Measurements from ENCODE around the gene ST3GAL3.

Gene ST3GAL3

GRCh38 chr1:43953361-43953760 lies 246.0 kb downstream of the ST3GAL3 start:
- Histone ChIP-seq H3K4me3 (ENCODE audit: low read depth, low read length) (no peak overlapping the region), H3K36me3 (ENCODE audit: control insufficient read depth in 2 of 2, insufficient read depth in 1 of 2, low read length in 2 of 2) (peaks cover 0 to 68% of the 10 kb centered on the region in 2 experiments; a peak in 1 of 3 replicates), H3K27ac (ENCODE audit: extremely low read depth, low read depth, low read length) (no peak overlapping the region), H3K4me1 (ENCODE audit: control insufficient read depth, insufficient read depth, low read length) (peaks cover 7% of the 10 kb centered on the region), H3K9me3 (ENCODE audit: control insufficient read depth, insufficient read depth, low read depth, low read length) (no peaks in the 10 kb centered on the region)
- TF ChIP-seq TRIM28 (IDR thresholded peaks at IDR 0.05; ENCODE audit: borderline replicate concordance, low read length) (0 out of 2 replicates have a peak, but pooled peaks have one; percentile 4), ZNF792 (tag by site-specific recombination; IDR thresholded peaks at IDR 0.05) (no peak), ZNF692 (tag by site-specific recombination; IDR thresholded peaks at IDR 0.05) (no peak)
- ChIA-PET CTCF (interaction anchor here (0.6 to 1.0 kb wide), 3 partner anchors 17 to 1000 kb away, joined by 3 read pairs; no protein-coding TSS in a partner anchor), POLR2A (interaction anchor here (0.7 to 1.4 kb wide), 2 partner anchors 19 to 303 kb away, joined by 3 read pairs; partner anchors contain the start of gene KDM4A)

GRCh38 chr1:43954036-43954435 lies 246.7 kb downstream of the ST3GAL3 start:
- TF ChIP-seq, protein P1, sequence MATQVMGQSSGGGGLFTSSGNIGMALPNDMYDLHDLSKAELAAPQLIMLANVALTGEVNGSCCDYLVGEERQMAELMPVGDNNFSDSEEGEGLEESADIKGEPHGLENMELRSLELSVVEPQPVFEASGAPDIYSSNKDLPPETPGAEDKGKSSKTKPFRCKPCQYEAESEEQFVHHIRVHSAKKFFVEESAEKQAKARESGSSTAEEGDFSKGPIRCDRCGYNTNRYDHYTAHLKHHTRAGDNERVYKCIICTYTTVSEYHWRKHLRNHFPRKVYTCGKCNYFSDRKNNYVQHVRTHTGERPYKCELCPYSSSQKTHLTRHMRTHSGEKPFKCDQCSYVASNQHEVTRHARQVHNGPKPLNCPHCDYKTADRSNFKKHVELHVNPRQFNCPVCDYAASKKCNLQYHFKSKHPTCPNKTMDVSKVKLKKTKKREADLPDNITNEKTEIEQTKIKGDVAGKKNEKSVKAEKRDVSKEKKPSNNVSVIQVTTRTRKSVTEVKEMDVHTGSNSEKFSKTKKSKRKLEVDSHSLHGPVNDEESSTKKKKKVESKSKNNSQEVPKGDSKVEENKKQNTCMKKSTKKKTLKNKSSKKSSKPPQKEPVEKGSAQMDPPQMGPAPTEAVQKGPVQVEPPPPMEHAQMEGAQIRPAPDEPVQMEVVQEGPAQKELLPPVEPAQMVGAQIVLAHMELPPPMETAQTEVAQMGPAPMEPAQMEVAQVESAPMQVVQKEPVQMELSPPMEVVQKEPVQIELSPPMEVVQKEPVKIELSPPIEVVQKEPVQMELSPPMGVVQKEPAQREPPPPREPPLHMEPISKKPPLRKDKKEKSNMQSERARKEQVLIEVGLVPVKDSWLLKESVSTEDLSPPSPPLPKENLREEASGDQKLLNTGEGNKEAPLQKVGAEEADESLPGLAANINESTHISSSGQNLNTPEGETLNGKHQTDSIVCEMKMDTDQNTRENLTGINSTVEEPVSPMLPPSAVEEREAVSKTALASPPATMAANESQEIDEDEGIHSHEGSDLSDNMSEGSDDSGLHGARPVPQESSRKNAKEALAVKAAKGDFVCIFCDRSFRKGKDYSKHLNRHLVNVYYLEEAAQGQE (tag by site-specific recombination; IDR thresholded peaks at IDR 0.05) = no peak
- TF ChIP-seq ZNF146 (tag by site-specific recombination; IDR thresholded peaks at IDR 0.05) (no peak), ZNF658 (tag by site-specific recombination; IDR thresholded peaks at IDR 0.05) (no peak), ZNF626 (tag by site-specific recombination; IDR thresholded peaks at IDR 0.05) (no peak), ZNF830 (tag by site-specific recombination; IDR thresholded peaks at IDR 0.05; ENCODE audit: low read depth) (no peak), ZBTB1 (tag by site-specific recombination; IDR thresholded peaks at IDR 0.05) (no peak), ZNF433 (tag by site-specific recombination; IDR thresholded peaks at IDR 0.05; ENCODE audit: low read depth) (no peak), ZNF157 (tag by site-specific recombination; IDR thresholded peaks at IDR 0.05) (no peak), OSR2 (tag by site-specific recombination; IDR thresholded peaks at IDR 0.05) (no peak), PRDM6 (tag by site-specific recombination; IDR thresholded peaks at IDR 0.05) (no peak), ZNF426 (tag by site-specific recombination; IDR thresholded peaks at IDR 0.05) (no peak), ZSCAN16 (tag by site-specific recombination; IDR thresholded peaks at IDR 0.05) (no peak), ZNF776 (tag by site-specific recombination; IDR thresholded peaks at IDR 0.05; ENCODE audit: borderline replicate concordance) (no peak), ZNF530 (tag by site-specific recombination; IDR thresholded peaks at IDR 0.05; ENCODE audit: low read depth) (no peak), ZNF580 (tag by site-specific recombination; IDR thresholded peaks at IDR 0.05) (no peak), ZNF391 (tag by site-specific recombination; IDR thresholded peaks at IDR 0.05; ENCODE audit: borderline replicate concordance, low read depth) (no peak), ZNF239 (tag by site-specific recombination; IDR thresholded peaks at IDR 0.05) (no peak), SCRT1 (tag by site-specific recombination; IDR thresholded peaks at IDR 0.05; ENCODE audit: borderline replicate concordance) (no peak), ZBTB21 (tag by site-specific recombination; IDR thresholded peaks at IDR 0.05) (no peak), ZBTB17 (tag by site-specific recombination; IDR thresholded peaks at IDR 0.05) (no peak)
- ChIA-PET CTCF (no interaction called here), POLR2A (no interaction called here)
- H3K27ac ChIP-seq (ENCODE audit: extremely low read depth, low read depth, low read length) = no peak overlapping the region
- H3K4me1 ChIP-seq (ENCODE audit: control insufficient read depth, insufficient read depth, low read length) = peaks cover 7% of the 10 kb centered on the region
- H3K4me3 ChIP-seq (ENCODE audit: low read depth, low read length) = no peak overlapping the region
- no peaks in the 10 kb centered on the region for H3K9me3 ChIP-seq (ENCODE audit: control insufficient read depth, insufficient read depth, low read depth, low read length)
- peaks cover 0 to 68% of the 10 kb centered on the region in 2 experiments; a peak in 1 of 3 replicates for H3K36me3 ChIP-seq (ENCODE audit: control insufficient read depth in 2 of 2, insufficient read depth in 1 of 2, low read length in 2 of 2)
